Smooth muscle cell (in vitro differentiated cells): ENCODE results near the gene UHRF2. TPM values are rescaled to one million over a fixed set of nuclear protein-coding genes. Genes with fewer than 3 reads are reported as not detected.

ENCODE experiments used
- DNase-seq: peaks from one replicate; lab custom pipeline; 2025; ENCODE audit not compliant: unreplicated experiment; lab: John Stamatoyannopoulos, UW
- H2AFZ ChIP-seq: fragments of 200-600 bp; sonication (generic); 2 replicates; pipeline ENCODE4 v1.6.0; 2016; ENCODE audit warnings: antibody characterized with exemption, low read depth, mild to moderate bottlenecking
- H3F3A ChIP-seq: fragments of 200-600 bp; sonication (generic); 2 replicates; pipeline ENCODE4 v1.6.0; 2017; ENCODE audit warnings: antibody characterized with exemption, low read depth
- H3K27ac ChIP-seq: fragments of 200-600 bp; sonication (generic); 2 replicates; pipeline ENCODE4 v1.5.1; 2016; ENCODE audit warnings: low read depth, mild to moderate bottlenecking
- H3K27me3 ChIP-seq: fragments of 200-600 bp; sonication (generic); 2 replicates; pipeline ENCODE4 v1.6.1; 2016; ENCODE audit warnings: low read depth, mild to moderate bottlenecking
- H3K36me3 ChIP-seq: fragments of 200-600 bp; sonication (generic); 2 replicates; pipeline ENCODE4 v1.5.1; 2016; ENCODE audit warnings: low read depth
- H3K4me1 ChIP-seq: fragments of 200-600 bp; sonication (generic); 2 replicates; pipeline ENCODE4 v1.5.1; 2016; ENCODE audit warnings: low read depth
- H3K4me2 ChIP-seq: fragments of 200-600 bp; sonication (generic); 2 replicates; pipeline ENCODE4 v1.6.0; 2016; ENCODE audit warnings: mild to moderate bottlenecking
- H3K4me3 ChIP-seq: fragments of 200-600 bp; sonication (generic); 2 replicates; pipeline ENCODE4 v1.5.1; 2016; ENCODE audit warnings: mild to moderate bottlenecking
- H3K79me2 ChIP-seq: fragments of 200-600 bp; sonication (generic); 2 replicates; pipeline ENCODE4 v1.6.0; 2016; ENCODE audit warnings: low read depth, mild to moderate bottlenecking
- H3K9ac ChIP-seq: fragments of 200-600 bp; sonication (generic); 2 replicates; pipeline ENCODE4 v1.6.0; 2016; ENCODE audit warnings: low read depth
- H3K9me3 ChIP-seq: fragments of 200-600 bp; sonication (generic); replicated peaks from 2 replicates; pipeline ENCODE4 v1.5.1; 2016; ENCODE audit warnings: low read depth
- H4K20me1 ChIP-seq: fragments of 200-600 bp; sonication (generic); 2 replicates; pipeline ENCODE4 v1.6.0; 2016; ENCODE audit warnings: low read depth
- CTCF ChIP-seq: fragments of 200-600 bp; sonication (generic); IDR thresholded peaks from 2 replicates; pipeline ENCODE4 v1.5.1; 2017; ENCODE audit warnings: borderline replicate concordance, mild to moderate bottlenecking, antibody characterized with exemption; ENCODE audit not compliant: insufficient read depth, poor library complexity, severe bottlenecking
- WGBS: methylation state at CpG from one replicate; pipeline ENCODE4 v1.1.7; 2016; ENCODE audit warnings: low lambda C conversion rate; 5-methylcytosine and 5-hydroxymethylcytosine counted together
- polyA plus RNA-seq: library from polyadenylated mRNA; unstranded; fragments of >200 nt; fragmentation: Nextera tagmentation; extraction: Ambion mirVana; gene quantifications from 2 replicates; pipeline ENCODE4 v1.2.1, GENCODE V29; 2016
- total RNA-seq: library from RNA; depleted of rRNA; stranded (reverse); fragments of >200 nt; gene quantifications from 2 replicates; pipeline ENCODE4 v1.2.3, GENCODE V29; 2014

The UHRF2 gene
- total and polyA plus RNA-seq, 2 experiments from 2014 or later, result 15.6 to 54.5 TPM

DNA sequence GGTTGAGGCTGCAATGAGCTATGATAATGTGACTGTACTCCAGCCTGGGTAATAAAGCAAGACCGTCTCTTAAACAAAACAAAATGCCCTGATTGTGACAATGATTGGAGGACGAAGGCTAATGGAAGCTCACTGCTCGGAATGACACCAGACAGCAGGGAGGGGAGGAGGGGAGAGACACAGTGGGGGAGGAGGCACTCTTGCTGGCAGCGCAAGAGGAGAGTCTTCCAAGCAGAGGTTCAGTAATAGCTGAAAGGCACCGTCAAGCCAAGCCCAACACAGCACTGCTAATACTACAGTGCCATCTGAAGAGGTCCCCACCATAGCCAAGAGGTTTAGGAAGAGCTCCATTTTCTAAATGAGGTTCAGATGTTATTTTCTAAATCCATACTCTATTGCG, 130.2 kb downstream of the UHRF2 start:
- Histone ChIP-seq H3K36me3 (no peaks in the 10 kb centered on the region), H3K27ac (no peak overlapping the region), H3K79me2 (no peaks in the 10 kb centered on the region), H3K9ac (no peak overlapping the region), H4K20me1 (no peaks in the 10 kb centered on the region), H3K9me3 (no peaks in the 10 kb centered on the region), H3K4me2 (no peak overlapping the region), H3K4me1 (no peaks in the 10 kb centered on the region), H3K4me3 (no peak overlapping the region), H2AFZ (no peak overlapping the region), H3K27me3 (no peaks in the 10 kb centered on the region), H3F3A (no peaks in the 10 kb centered on the region)
- 62% methylated on average over 6 of the region's 6 CpGs for WGBS
- no peak for TF ChIP-seq CTCF
- no peak for DNase-seq

DNA sequence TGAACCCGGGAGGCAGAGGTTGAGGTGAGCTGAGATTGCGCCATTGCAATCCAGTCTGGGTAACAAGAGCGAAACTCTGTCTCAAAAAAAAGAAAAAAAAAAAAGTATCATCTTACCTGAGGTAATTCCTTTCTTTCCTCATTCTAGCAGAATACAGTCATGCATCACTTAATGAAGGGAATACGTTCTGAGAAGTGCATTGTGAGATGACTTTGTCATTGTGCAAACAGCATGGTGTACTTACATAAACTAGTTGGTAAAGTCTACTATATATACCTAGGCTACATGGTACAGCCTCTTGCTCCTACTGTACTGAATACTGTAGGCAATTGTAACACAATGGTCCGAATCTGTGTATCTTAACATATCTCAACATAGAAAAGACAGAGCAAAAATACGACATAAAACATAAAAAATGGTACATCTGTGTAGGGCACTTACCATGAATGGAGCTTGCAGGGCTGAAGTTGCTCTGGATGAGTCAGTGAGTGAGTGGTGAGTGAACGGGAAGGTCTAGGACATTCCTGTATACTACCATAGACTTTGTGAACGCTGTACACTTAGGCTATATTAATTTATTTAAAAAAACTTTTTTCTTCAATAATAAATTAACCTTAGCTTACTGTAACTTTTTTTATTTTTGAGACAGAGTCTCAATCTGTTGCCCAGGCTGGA, 132.2 kb downstream of the UHRF2 start:
- H3K9me3 ChIP-seq, result no peaks in the 10 kb centered on the region
- H2AFZ ChIP-seq, result no peak overlapping the region
- H3K4me3 ChIP-seq, result no peak overlapping the region
- H3K9ac ChIP-seq, result no peak overlapping the region
- H3K4me1 ChIP-seq, result no peaks in the 10 kb centered on the region
- 82% methylated on average over 8 of the region's 8 CpGs for WGBS
- H3K4me2 ChIP-seq, result no peak overlapping the region
- H3K27ac ChIP-seq, result no peak overlapping the region
- DNase-seq, result no peak
- H3K27me3 ChIP-seq, result no peaks in the 10 kb centered on the region
- no peak for TF ChIP-seq CTCF
- H3F3A ChIP-seq, result no peaks in the 10 kb centered on the region
- H3K79me2 ChIP-seq, result no peaks in the 10 kb centered on the region
- no peaks in the 10 kb centered on the region for H3K36me3 ChIP-seq
- no peaks in the 10 kb centered on the region for H4K20me1 ChIP-seq

DNA sequence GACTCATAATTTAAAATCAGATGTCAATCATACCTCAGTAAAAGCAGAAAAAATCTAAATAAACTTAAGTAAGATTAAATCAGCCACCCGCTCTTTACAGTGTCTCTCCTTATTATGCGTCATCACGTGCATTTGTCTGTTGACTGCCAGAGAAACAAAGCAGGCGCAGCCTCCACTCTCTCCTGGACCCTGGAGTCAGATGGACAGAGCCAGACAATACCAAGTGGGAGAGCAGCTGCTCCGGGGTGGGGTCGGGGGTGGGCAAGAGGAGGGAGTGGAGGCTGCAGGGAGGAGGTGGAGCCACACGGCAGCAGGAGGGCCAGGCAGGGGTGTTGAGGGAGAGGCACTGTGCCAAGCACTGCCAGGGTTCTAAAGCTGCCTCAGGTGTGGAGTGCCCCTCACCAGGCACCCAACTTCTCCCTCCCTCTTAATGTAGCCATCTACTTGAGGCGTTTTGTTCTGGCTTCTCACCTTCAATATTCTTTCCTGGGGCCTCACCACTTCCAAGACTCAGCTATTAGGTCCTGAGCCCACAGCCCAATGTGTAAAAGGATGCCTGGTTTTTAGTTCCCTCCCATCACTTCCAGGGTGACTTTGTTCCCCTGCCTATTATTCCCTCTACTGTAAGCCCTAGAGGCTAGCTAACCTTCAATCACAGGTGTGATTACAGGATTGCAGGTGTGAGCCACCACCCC, 136.3 kb downstream of the UHRF2 start:
- peaks cover 3% of the 10 kb centered on the region for H3K4me1 ChIP-seq
- no peak overlapping the region for H2AFZ ChIP-seq
- TF ChIP-seq CTCF, result no peak

More for the DNA sequence above, 136.3 kb downstream of the UHRF2 start:
- Histone ChIP-seq H3K4me3 (no peak overlapping the region), H3K9me3 (no peaks in the 10 kb centered on the region), H3K9ac (no peak overlapping the region), H4K20me1 (no peaks in the 10 kb centered on the region), H3K79me2 (no peaks in the 10 kb centered on the region), H3K27me3 (no peaks in the 10 kb centered on the region), H3F3A (peaks cover 10% of the 10 kb centered on the region), H3K4me2 (no peak overlapping the region), H3K36me3 (no peaks in the 10 kb centered on the region), H3K27ac (no peak overlapping the region)
- WGBS, result 74% methylated on average over 8 of the region's 8 CpGs
- no peak for DNase-seq
